K562 (cell line): ENCODE results near the gene VMP1. TPM values are rescaled to one million over a fixed set of nuclear protein-coding genes. Genes with fewer than 3 reads are reported as not detected.
A peak's percentile ranks its signal among the peaks of the same experiment; 100 is the strongest.

Experiments
- ATAC-seq: fragments of 200-7000 bp; cut with Tn5 transposase; 3 replicates; pipeline ENCODE4 v1.9.1; 2020; ENCODE audit warnings: moderate library complexity
- BruUV-seq: library from RNA; stranded (reverse); fragments of 400-500 nt; replicated peaks from 2 replicates; lab custom pipeline; 2021; lab: Mats Ljungman, UMichigan
- CTCF ChIA-PET: fragments of 300-600 bp; formaldehyde crosslinking; extraction: SDS; loops from one replicate; lab custom pipeline; 2021; ENCODE audit warnings: low intra/inter-chr PET ratio; lab: Yijun Ruan, JAX
- POLR2A ChIA-PET: fragments of 300-600, 350-650 bp; sonication (Branson Sonifier 250); formaldehyde crosslinking; extraction: SDS; loops from one replicate; lab custom pipeline; 2021; ENCODE audit warnings: antibody characterized with exemption, inconsistent platforms; lab: Yijun Ruan, JAX
- DNase-seq, 4 experiments: peaks; one replicate each; pipeline versions ENCODE4 v3.0.0 to v3.0.0-alpha.2; 2011 to 2018; ENCODE audit warnings: low spot score in 3 of 4, mixed read lengths in 3 of 4; ENCODE audit errors: extremely low read depth in 1 of 4
- FAIRE-seq: peaks from 2 replicates; lab custom pipeline; 2011; peaks lifted over from hg19 to GRCh38; lab: Jason Lieb, UNC
- H2AFZ ChIP-seq: 2 replicates; pipeline ENCODE4 v1.6.0; 2011; ENCODE audit warnings: low read depth, low read length, control low read depth, inconsistent platforms
- H3K27ac ChIP-seq: fragments of 200-600 bp; 3 replicates; pipeline ENCODE4 v1.8.0; 2011; ENCODE audit warnings: low read depth, mild to moderate bottlenecking, control low read depth, inconsistent platforms, low read length, moderate library complexity, mixed read lengths; ENCODE audit errors: extremely low read depth
- H3K27me3 ChIP-seq, 2 experiments: fragments of 300-600 bp in 1 of 2; 2 replicates in 1 of 2; 3 replicates in 1 of 2; pipeline versions ENCODE4 v1.6.0 to v1.8.0; 2011; ENCODE audit warnings: inconsistent platforms in 2 of 2, low read length in 2 of 2, mild to moderate bottlenecking in 1 of 2, mixed read lengths in 1 of 2, moderate library complexity in 1 of 2; ENCODE audit not compliant: control insufficient read depth in 2 of 2, insufficient read depth in 2 of 2
- H3K36me3 ChIP-seq: fragments of 300-600 bp; 3 replicates; pipeline ENCODE4 v1.8.0; 2011; ENCODE audit warnings: mild to moderate bottlenecking, low read length, inconsistent platforms; ENCODE audit not compliant: control insufficient read depth, insufficient read depth
- H3K4me1 ChIP-seq, 2 experiments: fragments of 200-600 bp in 1 of 2; replicated peaks in 1 of 2; 2 replicates in 1 of 2; 3 replicates in 1 of 2; pipeline versions ENCODE4 v1.5.1 to v1.8.0; 2011; ENCODE audit warnings: inconsistent platforms in 2 of 2, low read length in 2 of 2, mild to moderate bottlenecking in 1 of 2, mixed read lengths in 1 of 2, moderate library complexity in 1 of 2; ENCODE audit not compliant: control insufficient read depth in 2 of 2, insufficient read depth in 2 of 2
- H3K4me2 ChIP-seq: 2 replicates; pipeline ENCODE4 v1.6.1; 2011; ENCODE audit warnings: low read length, control low read depth, inconsistent platforms, mixed read lengths; ENCODE audit not compliant: insufficient read depth
- H3K4me3 ChIP-seq: fragments of 200-600 bp; sonication (generic), shearing (Covaris generic); 2 replicates; pipeline ENCODE4 v1.5.1; 2016; ENCODE audit warnings: control low read depth, inconsistent platforms
- H3K79me2 ChIP-seq: fragments of 200-600 bp; 3 replicates; pipeline ENCODE4 v1.8.0; 2011; ENCODE audit warnings: low read length, inconsistent platforms; ENCODE audit not compliant: control insufficient read depth, insufficient read depth
- H3K9ac ChIP-seq, 2 experiments: 2 replicates each; pipeline versions ENCODE4 v1.6.0 to v1.6.1; 2011; ENCODE audit warnings: low read depth in 2 of 2, low read length in 2 of 2, control low read depth in 1 of 2, inconsistent platforms in 1 of 2, mild to moderate bottlenecking in 1 of 2, mixed read lengths in 1 of 2; ENCODE audit not compliant: insufficient read depth in 1 of 2
- H3K9me1 ChIP-seq: one replicate; pipeline ENCODE4 v1.6.0; 2011; ENCODE audit warnings: inconsistent platforms, mild to moderate bottlenecking, low read length, moderate library complexity; ENCODE audit not compliant: control insufficient read depth, insufficient read depth
- H3K9me3 ChIP-seq: replicated peaks from 2 replicates; pipeline ENCODE4 v1.5.1; 2011; ENCODE audit warnings: low read depth, low read length, inconsistent platforms; ENCODE audit not compliant: control insufficient read depth, insufficient read depth
- H4K20me1 ChIP-seq: replicated peaks from 2 replicates; pipeline ENCODE4 v1.6.1; 2011; ENCODE audit warnings: low read length, inconsistent platforms, mixed read lengths; ENCODE audit not compliant: control insufficient read depth, insufficient read depth
- HDAC3 ChIP-seq: fragments of 450-650 bp; IDR thresholded peaks from 2 replicates; pipeline ENCODE4 v1.6.1; 2018; ENCODE audit warnings: borderline replicate concordance, mild to moderate bottlenecking, moderate library complexity; ENCODE audit not compliant: partially characterized antibody
- MED1 ChIP-seq: sonication (generic); formaldehyde crosslinking; IDR thresholded peaks from 2 replicates; pipeline ENCODE4 v1.8.1; 2023; ENCODE audit warnings: missing genetic modification reagents, borderline replicate concordance
- RBM14 ChIP-seq: fragments of 200-400 bp; formaldehyde crosslinking; IDR thresholded peaks from 2 replicates; pipeline ENCODE4 v1.6.1; 2018; ENCODE audit warnings: low read depth, mild to moderate bottlenecking, low read length, moderate library complexity, borderline replicate concordance; ENCODE audit not compliant: insufficient read depth
- SRF ChIP-seq, 2 experiments: fragments of 250-450, 450-650 bp in 1 of 2; sonication (Bioruptor Pico) in 1 of 2; sonication (generic) in 1 of 2; formaldehyde crosslinking; IDR thresholded peaks; 2 replicates each; pipeline versions ENCODE4 v1.5.0 to v1.5.1; 2020 to 2022; ENCODE audit warnings: mild to moderate bottlenecking in 1 of 2, missing genetic modification reagents in 1 of 2
- TCF7 ChIP-seq: sonication (generic); IDR thresholded peaks from 2 replicates; pipeline ENCODE4 v1.6.1; 2016; ENCODE audit warnings: antibody characterized with exemption, borderline replicate concordance
- ZFX ChIP-seq: sonication (generic); formaldehyde crosslinking; IDR thresholded peaks from 2 replicates; pipeline ENCODE4 v1.8.0; 2022; ENCODE audit warnings: mild to moderate bottlenecking, missing genetic modification reagents, moderate library complexity
- ZNF12 ChIP-seq: sonication (generic); formaldehyde crosslinking; IDR thresholded peaks from 2 replicates; pipeline ENCODE4 v1.4.0; 2020; ENCODE audit warnings: mild to moderate bottlenecking, missing genetic modification reagents
- ZNF3 ChIP-seq: fragments of 250-450 bp; sonication (Bioruptor Pico); IDR thresholded peaks from 2 replicates; pipeline ENCODE4 v1.5.0; 2021; ENCODE audit warnings: mild to moderate bottlenecking, moderate library complexity
- ZNF584 ChIP-seq: fragments of 200-800 bp; sonication (Bioruptor generic); IDR thresholded peaks from 2 replicates; pipeline ENCODE4 v1.6.1; 2016; ENCODE audit warnings: low read depth, mild to moderate bottlenecking, missing genetic modification characterization, missing compliant biosample characterization
- WGBS: fragments of 100-300 bp; shearing (Covaris generic); methylation state at CpG from one replicate; pipeline ENCODE4 v1.1.6; 2016; ENCODE audit warnings: low coverage, mixed read lengths; ENCODE audit not compliant: insufficient coverage; ENCODE audit errors: missing lambda C conversion rate; 5-methylcytosine and 5-hydroxymethylcytosine counted together
- in situ Hi-C: fragments of 300-500 bp; cut with MboI; formaldehyde crosslinking; loops from 4 replicates; pipeline ENCODE4 v1.15.0; 2018; ENCODE audit warnings: inconsistent platforms, mixed read lengths
- intact Hi-C: fragments of 100-400 bp; cut with micrococcal nuclease; formaldehyde crosslinking; loops from 2 replicates; pipeline ENCODE4 v1.14.2; 2022
- polyA plus RNA-seq, 8 experiments: library from polyadenylated mRNA; depleted of rRNA in 4 of 8; stranded (reverse) in 5 of 8; unstranded in 3 of 8; fragments of >200 nt; fragmentation: Nextera tagmentation in 2 of 8; fragmentation: Illumina TruSeq in 1 of 8; extraction: Ambion mirVana in 2 of 8; extraction: Trizol in 1 of 8; gene quantifications; 2 replicates each; pipeline versions ENCODE4 v1.2.1 to v1.2.3, GENCODE V29; 2011 to 2014; ENCODE audit warnings: inconsistent platforms in 1 of 8, missing spikeins in 1 of 8
- total RNA-seq, 7 experiments: library from RNA; depleted of rRNA in 6 of 7; stranded (reverse); fragments of >200 nt in 6 of 7; fragmentation: Illumina TruSeq in 2 of 7; extraction: Trizol in 2 of 7; gene quantifications; 2 replicates each; pipeline versions ENCODE4 v1.2.1 to v1.2.3, GENCODE V29; 2011 to 2021; ENCODE audit warnings: low replicate concordance in 1 of 7
- TF ChIP-seq, protein P1 (sequence below), 3 experiments: fragments of 200-800 bp in 1 of 3; fragments of 250-450 bp in 1 of 3; fragments of 450-650 bp in 1 of 3; sonication (Bioruptor Pico) in 1 of 3; sonication (Bioruptor generic) in 1 of 3; formaldehyde crosslinking in 1 of 3; IDR thresholded peaks; 2 replicates each; pipeline versions ENCODE4 v1.6.1 to v1.8.0; 2016 to 2022; ENCODE audit warnings: mild to moderate bottlenecking in 2 of 3, missing genetic modification characterization in 2 of 3, missing compliant biosample characterization in 1 of 3, moderate library complexity in 1 of 3
- TF ChIP-seq, protein P2 (sequence below): fragments of 450-650 bp; IDR thresholded peaks from 2 replicates; pipeline ENCODE4 v1.7.0; 2016; ENCODE audit warnings: borderline replicate concordance
- TF ChIP-seq, protein P3 (sequence below), 2 experiments: fragments of 450-650 bp; IDR thresholded peaks; 2 replicates each; pipeline ENCODE4 v1.6.1; 2016

The VMP1 gene
- total and polyA plus RNA-seq, 9 of the 15 experiments (the other 6 are each of a cell fraction or from before 2014, with no cell fraction given): 123 to 304 (median 151) TPM

DNA sequence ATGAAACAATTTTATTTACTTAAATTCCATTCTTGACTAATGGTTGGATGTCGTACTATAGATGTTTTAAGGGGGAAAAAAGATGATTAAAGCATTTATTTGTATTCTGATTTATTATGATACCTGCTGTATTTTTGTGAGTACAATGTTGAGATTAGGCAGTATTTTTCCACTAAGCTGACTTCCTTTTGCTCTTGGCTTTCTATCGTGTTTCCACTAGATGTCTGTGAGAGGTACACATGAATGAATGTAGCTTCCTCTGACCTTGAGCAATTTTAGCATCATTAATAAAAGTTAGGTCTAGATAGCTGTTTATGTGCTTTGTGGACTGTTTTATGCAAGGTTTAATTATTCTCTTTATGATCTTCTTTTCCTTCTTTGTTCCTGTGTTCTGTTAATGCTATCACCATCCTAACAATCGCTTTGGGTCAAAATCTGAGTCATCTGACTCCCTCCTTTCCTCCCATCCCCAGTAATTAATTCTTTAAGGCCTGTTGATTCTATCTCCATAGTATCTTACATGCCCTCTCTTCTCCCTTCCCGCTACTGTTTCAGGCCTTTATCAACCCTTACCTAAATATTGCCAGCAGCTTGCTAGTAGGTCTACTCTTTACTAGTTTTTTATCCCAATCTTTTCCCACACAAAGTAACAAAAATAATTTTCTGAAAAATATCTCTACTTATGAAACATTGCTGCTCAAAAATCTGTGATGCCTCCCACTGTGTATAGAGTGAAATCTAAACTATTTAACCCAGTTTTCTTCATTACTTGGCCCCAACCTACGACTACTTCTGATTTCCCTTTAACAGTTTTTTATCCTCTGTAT is 76.0 kb downstream of the VMP1 start:
- intact Hi-C loops: loop anchor here (2.0 kb wide), 1 partner anchor 31 kb away; no protein-coding TSS in a partner anchor
- no peaks in the 10 kb centered on the region for H3K9me1 ChIP-seq
- H3K79me2 ChIP-seq: peaks cover 27% of the 10 kb centered on the region; the same call in 2 of the 3 replicates
- POLR2A ChIA-PET: interaction anchor here (0.6 to 5.1 kb wide), 5 partner anchors 9 to 76 kb away, joined by 3 to 44 read pairs (median 3); partner anchors contain the start of gene VMP1
- DNase-seq (peak; percentile 33 to 61 (median 42)), FAIRE-seq (no peak), ATAC-seq (peak; percentile 9; the same call in 2 of the 3 replicates)
- peak overlapping the region in 1 of 2 experiments; percentile 82; a peak in 2 of 4 replicates for H3K9ac ChIP-seq
- CTCF ChIA-PET: no interaction called here
- peak overlapping the region; percentile 92 for H3K27ac ChIP-seq
- 17% methylated on average over 5 of the region's 5 CpGs for WGBS
- in situ Hi-C loops: no loop called here
- no TSS peak for BruUV-seq
- H3K4me2 ChIP-seq: peak overlapping the region; percentile 58; the same call in 1 of the 2 replicates
- no peaks in the 10 kb centered on the region for H4K20me1 ChIP-seq
- no peaks in the 10 kb centered on the region; the same call in 1 of the 2 replicates for H3K9me3 ChIP-seq
- peaks cover 5% of the 10 kb centered on the region; the same call in 1 of the 3 replicates for H3K36me3 ChIP-seq
- peaks cover 30 to 54% of the 10 kb centered on the region in 2 experiments for H3K4me1 ChIP-seq
- H3K27me3 ChIP-seq: no peaks in the 10 kb centered on the region
- no peak overlapping the region for H3K4me3 ChIP-seq
- H2AFZ ChIP-seq: peak overlapping the region; percentile 23; the same call in 1 of the 2 replicates
- TF ChIP-seq, protein P1, sequence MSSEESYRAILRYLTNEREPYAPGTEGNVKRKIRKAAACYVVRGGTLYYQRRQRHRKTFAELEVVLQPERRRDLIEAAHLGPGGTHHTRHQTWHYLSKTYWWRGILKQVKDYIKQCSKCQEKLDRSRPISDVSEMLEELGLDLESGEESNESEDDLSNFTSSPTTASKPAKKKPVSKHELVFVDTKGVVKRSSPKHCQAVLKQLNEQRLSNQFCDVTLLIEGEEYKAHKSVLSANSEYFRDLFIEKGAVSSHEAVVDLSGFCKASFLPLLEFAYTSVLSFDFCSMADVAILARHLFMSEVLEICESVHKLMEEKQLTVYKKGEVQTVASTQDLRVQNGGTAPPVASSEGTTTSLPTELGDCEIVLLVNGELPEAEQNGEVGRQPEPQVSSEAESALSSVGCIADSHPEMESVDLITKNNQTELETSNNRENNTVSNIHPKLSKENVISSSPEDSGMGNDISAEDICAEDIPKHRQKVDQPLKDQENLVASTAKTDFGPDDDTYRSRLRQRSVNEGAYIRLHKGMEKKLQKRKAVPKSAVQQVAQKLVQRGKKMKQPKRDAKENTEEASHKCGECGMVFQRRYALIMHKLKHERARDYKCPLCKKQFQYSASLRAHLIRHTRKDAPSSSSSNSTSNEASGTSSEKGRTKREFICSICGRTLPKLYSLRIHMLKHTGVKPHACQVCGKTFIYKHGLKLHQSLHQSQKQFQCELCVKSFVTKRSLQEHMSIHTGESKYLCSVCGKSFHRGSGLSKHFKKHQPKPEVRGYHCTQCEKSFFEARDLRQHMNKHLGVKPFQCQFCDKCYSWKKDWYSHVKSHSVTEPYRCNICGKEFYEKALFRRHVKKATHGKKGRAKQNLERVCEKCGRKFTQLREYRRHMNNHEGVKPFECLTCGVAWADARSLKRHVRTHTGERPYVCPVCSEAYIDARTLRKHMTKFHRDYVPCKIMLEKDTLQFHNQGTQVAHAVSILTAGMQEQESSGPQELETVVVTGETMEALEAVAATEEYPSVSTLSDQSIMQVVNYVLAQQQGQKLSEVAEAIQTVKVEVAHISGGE (CRISPR knock-in tag; IDR thresholded peaks at IDR 0.05): no peak; a peak in 2 of 6 replicates
- TF ChIP-seq HDAC3: no peak
- peak; percentile 58; the same call in 1 of the 2 replicates for TF ChIP-seq ZNF584 (CRISPR knock-in tag)
- TF ChIP-seq, protein P2, sequence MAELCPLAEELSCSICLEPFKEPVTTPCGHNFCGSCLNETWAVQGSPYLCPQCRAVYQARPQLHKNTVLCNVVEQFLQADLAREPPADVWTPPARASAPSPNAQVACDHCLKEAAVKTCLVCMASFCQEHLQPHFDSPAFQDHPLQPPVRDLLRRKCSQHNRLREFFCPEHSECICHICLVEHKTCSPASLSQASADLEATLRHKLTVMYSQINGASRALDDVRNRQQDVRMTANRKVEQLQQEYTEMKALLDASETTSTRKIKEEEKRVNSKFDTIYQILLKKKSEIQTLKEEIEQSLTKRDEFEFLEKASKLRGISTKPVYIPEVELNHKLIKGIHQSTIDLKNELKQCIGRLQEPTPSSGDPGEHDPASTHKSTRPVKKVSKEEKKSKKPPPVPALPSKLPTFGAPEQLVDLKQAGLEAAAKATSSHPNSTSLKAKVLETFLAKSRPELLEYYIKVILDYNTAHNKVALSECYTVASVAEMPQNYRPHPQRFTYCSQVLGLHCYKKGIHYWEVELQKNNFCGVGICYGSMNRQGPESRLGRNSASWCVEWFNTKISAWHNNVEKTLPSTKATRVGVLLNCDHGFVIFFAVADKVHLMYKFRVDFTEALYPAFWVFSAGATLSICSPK: no peak
- TF ChIP-seq, protein P3, sequence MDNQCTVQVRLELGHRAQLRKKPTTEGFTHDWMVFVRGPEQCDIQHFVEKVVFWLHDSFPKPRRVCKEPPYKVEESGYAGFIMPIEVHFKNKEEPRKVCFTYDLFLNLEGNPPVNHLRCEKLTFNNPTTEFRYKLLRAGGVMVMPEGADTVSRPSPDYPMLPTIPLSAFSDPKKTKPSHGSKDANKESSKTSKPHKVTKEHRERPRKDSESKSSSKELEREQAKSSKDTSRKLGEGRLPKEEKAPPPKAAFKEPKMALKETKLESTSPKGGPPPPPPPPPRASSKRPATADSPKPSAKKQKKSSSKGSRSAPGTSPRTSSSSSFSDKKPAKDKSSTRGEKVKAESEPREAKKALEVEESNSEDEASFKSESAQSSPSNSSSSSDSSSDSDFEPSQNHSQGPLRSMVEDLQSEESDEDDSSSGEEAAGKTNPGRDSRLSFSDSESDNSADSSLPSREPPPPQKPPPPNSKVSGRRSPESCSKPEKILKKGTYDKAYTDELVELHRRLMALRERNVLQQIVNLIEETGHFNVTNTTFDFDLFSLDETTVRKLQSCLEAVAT (IDR thresholded peaks at IDR 0.05): no peak
- TF ChIP-seq ZNF12 (CRISPR knock-in tag): no peak
- TF ChIP-seq TCF7: no peak
- no peak for TF ChIP-seq ZNF3 (CRISPR knock-in tag)
- peak; percentile 28; the same call in 1 of the 2 replicates for TF ChIP-seq ZFX
- TF ChIP-seq MED1 (CRISPR knock-in tag): no peak
- TF ChIP-seq SRF (CRISPR knock-in tag; IDR thresholded peaks at IDR 0.05): no peak; a peak in 1 of 4 replicates
- TF ChIP-seq RBM14: no peak
